ENCODE measurements around the gene VWA8. TPM values are rescaled to one million over a fixed set of nuclear protein-coding genes. Genes with fewer than 3 reads are reported as not detected.

VWA8 gene
- total and polyA plus RNA-seq, 2 of the 13 experiments (the other 11 are each of a cell fraction or from before 2014, with no cell fraction given) = 9.1 to 17.3 TPM

- no peak for TF ChIP-seq ZNF318 (CRISPR knock-in tag; IDR thresholded peaks at IDR 0.05)
- TF ChIP-seq MTF2 (CRISPR knock-in tag; IDR thresholded peaks at IDR 0.05; ENCODE audit: borderline replicate concordance) = no peak
- TF ChIP-seq SIN3A (IDR thresholded peaks at IDR 0.05; ENCODE audit: borderline replicate concordance, low read depth, low read length) = no peak
- TF ChIP-seq RBAK (CRISPR knock-in tag; IDR thresholded peaks at IDR 0.05) = no peak
- TF ChIP-seq CENPX (CRISPR knock-in tag; IDR thresholded peaks at IDR 0.05) = no peak
- no peak for TF ChIP-seq KLF16 (CRISPR knock-in tag; IDR thresholded peaks at IDR 0.05)
- no peak for TF ChIP-seq SYNCRIP (IDR thresholded peaks at IDR 0.05; ENCODE audit: insufficient read depth, low read depth, low read length)
- no peak for TF ChIP-seq KDM5A (IDR thresholded peaks at IDR 0.05; ENCODE audit: borderline replicate concordance, low read length)
- TF ChIP-seq MAFF (IDR thresholded peaks at IDR 0.05; ENCODE audit: low read depth, low read length) = peak; percentile 95
- peak; percentile 48 for TF ChIP-seq ARID5B (CRISPR knock-in tag; IDR thresholded peaks at IDR 0.05)
- TF ChIP-seq KLF11 (CRISPR knock-in tag; IDR thresholded peaks at IDR 0.05) = no peak
- TF ChIP-seq STAG1 (CRISPR knock-in tag; IDR thresholded peaks at IDR 0.05) = no peak
- no peak for TF ChIP-seq ZNF121 (CRISPR knock-in tag; IDR thresholded peaks at IDR 0.05)
- no peak for TF ChIP-seq ZNF547 (CRISPR knock-in tag; IDR thresholded peaks at IDR 0.05)
- no peak for TF ChIP-seq BATF2 (CRISPR knock-in tag; IDR thresholded peaks at IDR 0.05)
- no peak for TF ChIP-seq MTA3 (CRISPR knock-in tag; IDR thresholded peaks at IDR 0.05)
- TF ChIP-seq ZNF766 (CRISPR knock-in tag; IDR thresholded peaks at IDR 0.05; ENCODE audit: borderline replicate concordance) = no peak
These were observed 355.3 kb downstream of the VWA8 start (continued) for GRCh38 chr13:41605319-41606285.
